Measurements from ENCODE around the gene HOOK2.
A peak's percentile ranks its signal among the peaks of the same experiment; 100 is the strongest.

HOOK2 gene

GRCh38 chr19:12793290-12794195 lies 18.2 kb upstream of the HOOK2 start:
- no peaks in the 10 kb centered on the region for H3K27me3 ChIP-seq (ENCODE audit: control insufficient read depth in 2 of 2, insufficient read depth in 2 of 2, low read length in 2 of 2)
- H3K9ac ChIP-seq (ENCODE audit: low read depth in 1 of 2, low read length in 2 of 2): peak overlapping the region; percentile 97 to 99
- peak overlapping the region; percentile 93 to 96 for H3K4me3 ChIP-seq (ENCODE audit: low read length in 2 of 2)
- peaks cover 2 to 4% of the 10 kb centered on the region in 2 donors for H3K36me3 ChIP-seq (ENCODE audit: control insufficient read depth in 2 of 2, insufficient read depth in 2 of 2, low read length in 2 of 2)
- peaks cover 41 to 42% of the 10 kb centered on the region in 2 donors for H3K4me1 ChIP-seq (ENCODE audit: control insufficient read depth in 2 of 2, insufficient read depth in 2 of 2, low read length in 2 of 2)
- no peaks in the 10 kb centered on the region for H3K9me3 ChIP-seq (ENCODE audit: control insufficient read depth in 2 of 2, low read length in 2 of 2)
- H3K27ac ChIP-seq (ENCODE audit: low read depth in 2 of 2, low read length in 2 of 2): peak overlapping the region; percentile 100

- peaks cover 2 to 4% of the 10 kb centered on the region in 2 donors for H3K36me3 ChIP-seq (ENCODE audit: control insufficient read depth in 2 of 2, insufficient read depth in 2 of 2, low read length in 2 of 2)
- no peaks in the 10 kb centered on the region for H3K9me3 ChIP-seq (ENCODE audit: control insufficient read depth in 2 of 2, low read length in 2 of 2)
- peak overlapping the region; percentile 97 to 99 for H3K9ac ChIP-seq (ENCODE audit: low read depth in 1 of 2, low read length in 2 of 2)
- no peaks in the 10 kb centered on the region for H3K27me3 ChIP-seq (ENCODE audit: control insufficient read depth in 2 of 2, insufficient read depth in 2 of 2, low read length in 2 of 2)
- H3K4me3 ChIP-seq (ENCODE audit: low read length in 2 of 2): peak overlapping the region; percentile 93 to 96
- peak overlapping the region; percentile 100 for H3K27ac ChIP-seq (ENCODE audit: low read depth in 2 of 2, low read length in 2 of 2)
- H3K4me1 ChIP-seq (ENCODE audit: control insufficient read depth in 2 of 2, insufficient read depth in 2 of 2, low read length in 2 of 2): peaks cover 48 to 49% of the 10 kb centered on the region in 2 donors
Observed at GRCh38 chr19:12792853-12793289, 17.5 kb upstream of the HOOK2 start.

- Histone ChIP-seq H3K9ac (ENCODE audit: low read depth in 1 of 2, low read length in 2 of 2) (peak overlapping the region; percentile 97 to 99), H3K9me3 (ENCODE audit: control insufficient read depth in 2 of 2, low read length in 2 of 2) (no peaks in the 10 kb centered on the region), H3K27ac (ENCODE audit: low read depth in 2 of 2, low read length in 2 of 2) (peak overlapping the region; percentile 100), H3K27me3 (ENCODE audit: control insufficient read depth in 2 of 2, insufficient read depth in 2 of 2, low read length in 2 of 2) (no peaks in the 10 kb centered on the region), H3K36me3 (ENCODE audit: control insufficient read depth in 2 of 2, insufficient read depth in 2 of 2, low read length in 2 of 2) (peaks cover 2 to 4% of the 10 kb centered on the region in 2 donors), H3K4me1 (ENCODE audit: control insufficient read depth in 2 of 2, insufficient read depth in 2 of 2, low read length in 2 of 2) (peaks cover 52 to 53% of the 10 kb centered on the region in 2 donors), H3K4me3 (ENCODE audit: low read length in 2 of 2) (peak overlapping the region; percentile 93 to 96)
Observed at GRCh38 chr19:12792051-12792852, 16.9 kb upstream of the HOOK2 start.

GRCh38 chr19:12791345-12792050 lies 16.1 kb upstream of the HOOK2 start, which contains the start of gene JUNB:
Gene JUNB (plus strand): TSS chr19:12791486. CDS start chr19:12791772, 286 bp downstream.
- Histone ChIP-seq H3K9ac (ENCODE audit: low read depth in 1 of 2, low read length in 2 of 2) (peak within 1 kb of the TSS; percentile 97 to 100), H3K36me3 (ENCODE audit: control insufficient read depth in 2 of 2, insufficient read depth in 2 of 2, low read length in 2 of 2) (peaks cover 0 to 2% of the 10 kb centered on the region in 2 donors), H3K4me3 (ENCODE audit: low read length in 2 of 2) (peak within 1 kb of the TSS; percentile 93 to 96), H3K4me1 (ENCODE audit: control insufficient read depth in 2 of 2, insufficient read depth in 2 of 2, low read length in 2 of 2) (peaks cover 57 to 58% of the 10 kb centered on the region in 2 donors), H3K27ac (ENCODE audit: low read depth in 2 of 2, low read length in 2 of 2) (peak within 1 kb of the TSS; percentile 100), H3K27me3 (ENCODE audit: control insufficient read depth in 2 of 2, insufficient read depth in 2 of 2, low read length in 2 of 2) (no peaks in the 10 kb centered on the region), H3K9me3 (ENCODE audit: control insufficient read depth in 2 of 2, low read length in 2 of 2) (no peaks in the 10 kb centered on the region)

- Histone ChIP-seq H3K36me3 (ENCODE audit: control insufficient read depth in 2 of 2, insufficient read depth in 2 of 2, low read length in 2 of 2) (peaks cover 0 to 2% of the 10 kb centered on the region in 2 donors), H3K27ac (ENCODE audit: low read depth in 2 of 2, low read length in 2 of 2) (peak overlapping the region; percentile 100), H3K9ac (ENCODE audit: low read depth in 1 of 2, low read length in 2 of 2) (peak overlapping the region; percentile 97 to 100), H3K4me1 (ENCODE audit: control insufficient read depth in 2 of 2, insufficient read depth in 2 of 2, low read length in 2 of 2) (peaks cover 57 to 58% of the 10 kb centered on the region in 2 donors), H3K4me3 (ENCODE audit: low read length in 2 of 2) (peak overlapping the region; percentile 93 to 96), H3K9me3 (ENCODE audit: control insufficient read depth in 2 of 2, low read length in 2 of 2) (no peaks in the 10 kb centered on the region), H3K27me3 (ENCODE audit: control insufficient read depth in 2 of 2, insufficient read depth in 2 of 2, low read length in 2 of 2) (no peaks in the 10 kb centered on the region)
Observed at GRCh38 chr19:12790628-12791344, 15.4 kb upstream of the HOOK2 start.

- Histone ChIP-seq H3K27me3 (ENCODE audit: control insufficient read depth in 2 of 2, insufficient read depth in 2 of 2, low read length in 2 of 2) (no peaks in the 10 kb centered on the region), H3K9me3 (ENCODE audit: control insufficient read depth in 2 of 2, low read length in 2 of 2) (no peaks in the 10 kb centered on the region), H3K27ac (ENCODE audit: low read depth in 2 of 2, low read length in 2 of 2) (peak overlapping the region; percentile 100), H3K4me1 (ENCODE audit: control insufficient read depth in 2 of 2, insufficient read depth in 2 of 2, low read length in 2 of 2) (peaks cover 62% of the 10 kb centered on the region in 2 donors), H3K9ac (ENCODE audit: low read depth in 1 of 2, low read length in 2 of 2) (peak overlapping the region; percentile 97 to 100), H3K4me3 (ENCODE audit: low read length in 2 of 2) (peak overlapping the region; percentile 93 to 96), H3K36me3 (ENCODE audit: control insufficient read depth in 2 of 2, insufficient read depth in 2 of 2, low read length in 2 of 2) (peaks cover 0 to 2% of the 10 kb centered on the region in 2 donors)
Observed at GRCh38 chr19:12789904-12790619, 14.7 kb upstream of the HOOK2 start.

GRCh38 chr19:12789098-12789903 lies 13.9 kb upstream of the HOOK2 start:
- H3K4me3 ChIP-seq (ENCODE audit: low read length in 2 of 2): peak overlapping the region; percentile 93 to 96
- peak overlapping the region; percentile 100 for H3K27ac ChIP-seq (ENCODE audit: low read depth in 2 of 2, low read length in 2 of 2)
- peaks cover 64 to 65% of the 10 kb centered on the region in 2 donors for H3K4me1 ChIP-seq (ENCODE audit: control insufficient read depth in 2 of 2, insufficient read depth in 2 of 2, low read length in 2 of 2)
- H3K9ac ChIP-seq (ENCODE audit: low read depth in 1 of 2, low read length in 2 of 2): peak overlapping the region; percentile 80 to 97
- H3K9me3 ChIP-seq (ENCODE audit: control insufficient read depth in 2 of 2, low read length in 2 of 2): no peaks in the 10 kb centered on the region
- H3K27me3 ChIP-seq (ENCODE audit: control insufficient read depth in 2 of 2, insufficient read depth in 2 of 2, low read length in 2 of 2): no peaks in the 10 kb centered on the region
- H3K36me3 ChIP-seq (ENCODE audit: control insufficient read depth in 2 of 2, insufficient read depth in 2 of 2, low read length in 2 of 2): peaks cover 0 to 2% of the 10 kb centered on the region in 2 donors

GRCh38 chr19:12788682-12789097 lies 13.3 kb upstream of the HOOK2 start:
- Histone ChIP-seq H3K4me3 (ENCODE audit: low read length in 2 of 2) (peak overlapping the region; percentile 71 to 93), H3K4me1 (ENCODE audit: control insufficient read depth in 2 of 2, insufficient read depth in 2 of 2, low read length in 2 of 2) (peaks cover 64 to 66% of the 10 kb centered on the region in 2 donors), H3K27ac (ENCODE audit: low read depth in 2 of 2, low read length in 2 of 2) (peak overlapping the region; percentile 100), H3K9me3 (ENCODE audit: control insufficient read depth in 2 of 2, low read length in 2 of 2) (no peaks in the 10 kb centered on the region), H3K36me3 (ENCODE audit: control insufficient read depth in 2 of 2, insufficient read depth in 2 of 2, low read length in 2 of 2) (peaks cover 0 to 2% of the 10 kb centered on the region in 2 donors), H3K27me3 (ENCODE audit: control insufficient read depth in 2 of 2, insufficient read depth in 2 of 2, low read length in 2 of 2) (no peaks in the 10 kb centered on the region), H3K9ac (ENCODE audit: low read depth in 1 of 2, low read length in 2 of 2) (peak overlapping the region; percentile 80 to 97)
